Right lobe of liver (tissue), 4 donors: ENCODE data around the gene FIGN.

Source experiments
- POLR2A ChIP-seq: fragments of 450-650 bp; IDR thresholded peaks from one replicate; pipeline ENCODE4 v1.6.1; 2017; ENCODE audit warnings: antibody characterized with exemption, mild to moderate bottlenecking
- TF ChIP-seq, protein P1 (sequence below), 4 donors: fragments of 200-600 bp in 3 of 4; fragments of 450-650 bp in 1 of 4; IDR thresholded peaks; one replicate each; pipeline versions ENCODE4 v1.5.1 to v1.8.0; 2016 to 2022; ENCODE audit warnings: antibody characterized with exemption in 4 of 4, mild to moderate bottlenecking in 2 of 4
- donor health status: DM: no; HTN: no; CAD: no.
- donor health status: DM: no; HTN: no; CAD: no.
- donor health status: DM: no; HTN: yes; CAD: no.

DNA sequence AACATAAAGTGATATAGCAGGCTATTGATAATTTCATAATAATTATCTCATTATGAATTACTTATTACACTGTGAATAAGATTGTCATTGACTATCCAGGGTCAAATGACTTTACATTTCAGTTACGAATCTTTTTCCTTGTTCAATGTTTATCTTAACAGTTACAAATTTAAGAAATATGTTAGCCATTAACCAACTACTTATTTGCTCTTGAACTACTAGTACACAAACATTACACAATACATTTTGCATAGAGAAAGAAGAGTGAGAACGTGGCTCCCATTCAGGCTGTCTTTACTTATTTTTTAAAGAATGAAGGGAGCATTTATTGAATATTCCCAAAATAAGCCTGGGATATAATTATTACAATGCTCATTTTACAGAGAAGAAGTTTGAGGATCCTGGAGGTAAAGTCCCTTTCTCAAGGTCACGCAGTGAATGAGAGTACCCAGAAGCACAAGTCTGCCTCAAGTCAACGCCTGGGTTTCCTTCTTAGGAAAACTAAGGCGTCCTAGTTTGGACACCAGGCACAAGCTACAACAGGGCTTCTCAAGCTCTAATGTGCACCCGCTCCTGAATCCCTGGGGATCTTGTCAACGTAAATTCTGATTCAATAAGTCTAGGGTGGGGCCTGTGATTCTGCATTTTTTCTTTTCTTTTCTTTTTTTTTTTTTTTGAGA is 164.2 kb downstream of the FIGN start:
- TF ChIP-seq, protein P1, sequence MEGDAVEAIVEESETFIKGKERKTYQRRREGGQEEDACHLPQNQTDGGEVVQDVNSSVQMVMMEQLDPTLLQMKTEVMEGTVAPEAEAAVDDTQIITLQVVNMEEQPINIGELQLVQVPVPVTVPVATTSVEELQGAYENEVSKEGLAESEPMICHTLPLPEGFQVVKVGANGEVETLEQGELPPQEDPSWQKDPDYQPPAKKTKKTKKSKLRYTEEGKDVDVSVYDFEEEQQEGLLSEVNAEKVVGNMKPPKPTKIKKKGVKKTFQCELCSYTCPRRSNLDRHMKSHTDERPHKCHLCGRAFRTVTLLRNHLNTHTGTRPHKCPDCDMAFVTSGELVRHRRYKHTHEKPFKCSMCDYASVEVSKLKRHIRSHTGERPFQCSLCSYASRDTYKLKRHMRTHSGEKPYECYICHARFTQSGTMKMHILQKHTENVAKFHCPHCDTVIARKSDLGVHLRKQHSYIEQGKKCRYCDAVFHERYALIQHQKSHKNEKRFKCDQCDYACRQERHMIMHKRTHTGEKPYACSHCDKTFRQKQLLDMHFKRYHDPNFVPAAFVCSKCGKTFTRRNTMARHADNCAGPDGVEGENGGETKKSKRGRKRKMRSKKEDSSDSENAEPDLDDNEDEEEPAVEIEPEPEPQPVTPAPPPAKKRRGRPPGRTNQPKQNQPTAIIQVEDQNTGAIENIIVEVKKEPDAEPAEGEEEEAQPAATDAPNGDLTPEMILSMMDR (IDR thresholded peaks at IDR 0.05), result no peak
- TF ChIP-seq POLR2A, result no peak
